IPS DF 6.9 (cell line): ENCODE results near the gene KIF1A.
"Not testable (repeated sequence)": the region's sequence is repeated elsewhere in the genome, so short reads cannot be mapped to it uniquely, and the experiment has no call there.

Experiments
- DNase-seq: peaks from one replicate; pipeline ENCODE4 v3.0.0-alpha.2; 2013; ENCODE audit warnings: low read depth, low spot score
- H3K27ac ChIP-seq: one replicate; pipeline ENCODE4 v1.5.1; 2013; ENCODE audit warnings: low read length, control low read depth
- H3K27me3 ChIP-seq: 2 replicates; pipeline ENCODE4 v1.6.1; 2013; ENCODE audit warnings: mild to moderate bottlenecking, low read length; ENCODE audit not compliant: control insufficient read depth, insufficient read depth
- H3K36me3 ChIP-seq: 2 replicates; pipeline ENCODE4 v1.6.1; 2013; ENCODE audit warnings: low read length; ENCODE audit not compliant: control insufficient read depth, insufficient read depth
- H3K4me1 ChIP-seq: 2 replicates; pipeline ENCODE4 v1.6.1; 2013; ENCODE audit warnings: low read length; ENCODE audit not compliant: control insufficient read depth, insufficient read depth
- H3K4me3 ChIP-seq: 2 replicates; pipeline ENCODE4 v1.5.1; 2013; ENCODE audit warnings: mild to moderate bottlenecking, low read length
- H3K9me3 ChIP-seq: 2 replicates; pipeline ENCODE4 v1.6.1; 2013; ENCODE audit warnings: low read length, inconsistent platforms; ENCODE audit not compliant: control insufficient read depth, insufficient read depth
- WGBS: extraction: QIAGEN DNeasy Blood & Tissue Kit; methylation state at CpG from one replicate; pipeline ENCODE4 v1.1.7; 2013; ENCODE audit warnings: mixed read lengths, missing lambda C conversion rate; ENCODE audit not compliant: insufficient read length, insufficient coverage; 5-methylcytosine and 5-hydroxymethylcytosine counted together

Gene KIF1A

DNA sequence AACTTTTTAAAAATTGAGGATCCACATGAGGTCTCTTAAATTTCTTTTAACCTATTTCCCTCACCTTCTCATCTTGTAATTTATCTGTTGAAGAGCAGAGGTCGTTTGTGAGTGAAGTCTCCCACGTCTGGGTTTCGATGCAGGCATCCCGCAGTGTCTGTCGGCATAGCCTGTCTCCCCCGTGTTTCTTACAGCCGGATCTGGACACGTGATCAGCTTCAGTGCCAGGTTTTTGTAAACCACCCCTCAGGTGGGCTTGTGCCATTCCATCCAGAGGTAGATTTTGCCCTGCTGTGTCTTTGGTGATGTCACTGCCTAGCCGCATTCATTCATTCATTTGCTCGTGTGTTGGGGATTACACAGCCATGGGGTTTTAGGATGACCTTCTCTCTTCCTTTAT, 112.2 kb downstream of the KIF1A start:
- no peaks in the 10 kb centered on the region for H3K9me3 ChIP-seq
- H3K27me3 ChIP-seq: no peaks in the 10 kb centered on the region
- H3K36me3 ChIP-seq: no peaks in the 10 kb centered on the region
- no peak overlapping the region for H3K4me3 ChIP-seq
- DNase-seq: no peak
- no CpG with 5 or more reads among the region's 10 CpGs for WGBS
- no peaks in the 10 kb centered on the region for H3K4me1 ChIP-seq
- no peak overlapping the region for H3K27ac ChIP-seq

- H3K36me3 ChIP-seq: no peaks in the 10 kb centered on the region
- no peak overlapping the region for H3K4me3 ChIP-seq
- H3K4me1 ChIP-seq: no peaks in the 10 kb centered on the region
- no CpG with 5 or more reads among the region's 15 CpGs for WGBS
- no peak overlapping the region for H3K27ac ChIP-seq
- DNase-seq: no peak
- H3K27me3 ChIP-seq: no peaks in the 10 kb centered on the region
- no peaks in the 10 kb centered on the region for H3K9me3 ChIP-seq
Measured at GRCh38 chr2:240707043-240707756, 112.8 kb downstream of the KIF1A start.

DNA sequence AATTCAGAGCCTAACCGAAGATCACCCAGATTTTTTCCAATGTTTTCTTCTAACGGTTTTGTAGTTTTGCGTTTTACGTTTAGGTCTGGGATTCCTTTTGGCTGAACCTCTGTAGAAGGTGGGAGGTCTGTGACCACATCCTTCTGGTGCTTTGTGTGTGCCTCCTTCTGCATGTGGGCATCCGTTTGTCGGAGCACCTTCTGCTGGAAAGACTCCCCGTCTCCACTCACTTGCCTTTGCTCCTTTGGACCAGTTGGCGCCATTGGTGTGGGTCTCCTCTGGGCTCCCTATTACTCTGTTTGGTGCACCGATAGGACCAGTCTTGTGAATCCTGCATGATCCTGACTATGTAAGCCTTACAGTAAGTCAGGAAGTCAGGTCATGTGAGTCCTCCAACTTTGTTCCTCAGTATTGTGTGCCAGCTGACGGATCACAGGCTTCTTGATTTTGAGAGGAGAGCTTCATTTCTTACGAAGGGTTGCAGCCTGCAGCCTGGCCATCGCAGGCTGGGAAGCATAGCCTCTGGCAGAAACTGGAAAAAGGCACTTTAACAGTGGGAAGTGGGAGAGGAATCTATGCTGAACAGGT, 114.7 kb downstream of the KIF1A start:
- Histone ChIP-seq H3K4me3 (no peak overlapping the region), H3K27me3 (no peaks in the 10 kb centered on the region), H3K36me3 (no peaks in the 10 kb centered on the region), H3K9me3 (no peaks in the 10 kb centered on the region), H3K4me1 (no peaks in the 10 kb centered on the region), H3K27ac (no peak overlapping the region)
- WGBS: no CpG with 5 or more reads among the region's 12 CpGs
- DNase-seq: no peak

DNA sequence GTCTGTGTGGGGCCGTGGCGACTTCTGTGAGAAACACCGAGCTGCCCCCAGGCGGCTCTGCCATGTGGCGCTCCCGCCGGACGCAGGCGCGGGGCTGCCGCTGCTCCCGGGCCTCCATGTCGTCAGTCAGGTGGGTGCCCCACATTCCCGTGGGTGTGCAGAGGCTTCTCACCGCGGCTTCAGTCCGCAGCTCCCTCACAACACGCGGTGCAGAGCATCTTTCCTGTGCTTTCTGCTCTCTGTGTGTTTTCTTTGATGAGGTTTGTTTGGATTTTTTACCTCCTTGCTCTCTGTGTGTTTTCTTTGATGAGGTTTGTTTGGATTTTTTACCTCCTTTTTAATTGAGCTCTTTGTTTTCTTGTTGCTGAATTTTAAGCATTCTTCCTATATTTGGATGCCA, 115.4 kb downstream of the KIF1A start:
- Histone ChIP-seq H3K27me3 (no peaks in the 10 kb centered on the region), H3K9me3 (no peaks in the 10 kb centered on the region), H3K4me3 (no peak overlapping the region), H3K4me1 (no peaks in the 10 kb centered on the region), H3K27ac (no peak overlapping the region), H3K36me3 (no peaks in the 10 kb centered on the region)
- no peak for DNase-seq
- WGBS: no CpG with 5 or more reads among the region's 19 CpGs

DNA sequence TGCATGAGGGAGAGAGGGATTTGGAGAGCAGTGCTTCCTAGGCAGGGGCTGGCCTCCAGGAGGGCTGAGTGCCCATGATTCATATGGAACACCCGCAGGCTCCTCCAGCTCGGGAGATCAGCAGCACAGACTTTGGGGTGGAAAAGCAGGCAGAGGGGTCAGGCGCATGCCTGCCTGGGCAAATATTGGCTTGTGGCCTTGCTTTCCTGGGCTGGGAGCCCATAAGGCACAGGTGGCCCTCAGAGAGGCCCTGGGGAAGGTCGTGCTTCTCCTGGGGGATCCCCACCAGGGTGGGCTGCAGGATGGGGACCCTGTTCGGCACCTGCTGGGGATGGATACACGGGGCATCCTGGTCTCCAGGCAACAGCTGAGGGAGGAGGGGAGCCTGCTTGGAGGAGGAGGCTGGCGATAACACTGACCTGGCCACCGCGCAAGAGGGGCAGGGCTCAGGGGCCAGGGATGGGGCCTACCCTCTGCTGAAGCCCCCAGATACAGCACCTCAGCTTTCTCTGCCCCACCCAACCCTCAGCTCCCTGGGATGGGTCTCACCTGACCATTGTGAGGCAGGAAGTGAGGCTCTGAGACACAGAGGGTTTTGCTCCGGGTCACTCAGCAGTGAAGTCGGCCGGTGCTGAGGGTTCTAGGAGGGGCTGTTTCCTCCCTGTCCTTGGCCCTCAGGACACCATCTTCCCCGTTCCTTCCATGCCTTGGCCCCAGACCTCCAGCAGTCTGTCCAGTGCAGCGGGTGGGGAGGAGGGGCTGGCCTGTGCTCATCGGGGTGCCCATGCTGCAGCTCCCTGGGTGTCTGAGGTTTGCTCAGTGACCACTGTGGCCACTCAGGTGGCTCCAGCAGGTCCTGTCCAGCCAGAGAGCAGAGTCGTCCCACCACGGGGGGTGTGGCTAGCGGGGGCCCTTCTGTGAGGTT, 116.3 kb downstream of the KIF1A start:
- Histone ChIP-seq H3K4me3 (no peak overlapping the region), H3K27ac (no peak overlapping the region), H3K4me1 (no peaks in the 10 kb centered on the region), H3K27me3 (no peaks in the 10 kb centered on the region), H3K9me3 (no peaks in the 10 kb centered on the region), H3K36me3 (no peaks in the 10 kb centered on the region)
- no CpG with 5 or more reads among the region's 18 CpGs for WGBS
- DNase-seq: no peak

GRCh38 chr2:240702640-240703011, 117.4 kb downstream of the KIF1A start:
- Histone ChIP-seq H3K4me1 (no peaks in the 10 kb centered on the region), H3K27me3 (no peaks in the 10 kb centered on the region), H3K9me3 (no peaks in the 10 kb centered on the region), H3K36me3 (no peaks in the 10 kb centered on the region), H3K4me3 (no peak overlapping the region), H3K27ac (no peak overlapping the region)
- no CpG with 5 or more reads among the region's 9 CpGs for WGBS
- no peak for DNase-seq

GRCh38 chr2:240701736-240702639, 118.0 kb downstream of the KIF1A start:
- WGBS: no CpG with 5 or more reads among the region's 30 CpGs
- Histone ChIP-seq H3K27me3 (no peaks in the 10 kb centered on the region), H3K9me3 (no peaks in the 10 kb centered on the region), H3K27ac (no peak overlapping the region), H3K4me1 (no peaks in the 10 kb centered on the region), H3K4me3 (no peak overlapping the region), H3K36me3 (no peaks in the 10 kb centered on the region)
- DNase-seq: no peak

DNA sequence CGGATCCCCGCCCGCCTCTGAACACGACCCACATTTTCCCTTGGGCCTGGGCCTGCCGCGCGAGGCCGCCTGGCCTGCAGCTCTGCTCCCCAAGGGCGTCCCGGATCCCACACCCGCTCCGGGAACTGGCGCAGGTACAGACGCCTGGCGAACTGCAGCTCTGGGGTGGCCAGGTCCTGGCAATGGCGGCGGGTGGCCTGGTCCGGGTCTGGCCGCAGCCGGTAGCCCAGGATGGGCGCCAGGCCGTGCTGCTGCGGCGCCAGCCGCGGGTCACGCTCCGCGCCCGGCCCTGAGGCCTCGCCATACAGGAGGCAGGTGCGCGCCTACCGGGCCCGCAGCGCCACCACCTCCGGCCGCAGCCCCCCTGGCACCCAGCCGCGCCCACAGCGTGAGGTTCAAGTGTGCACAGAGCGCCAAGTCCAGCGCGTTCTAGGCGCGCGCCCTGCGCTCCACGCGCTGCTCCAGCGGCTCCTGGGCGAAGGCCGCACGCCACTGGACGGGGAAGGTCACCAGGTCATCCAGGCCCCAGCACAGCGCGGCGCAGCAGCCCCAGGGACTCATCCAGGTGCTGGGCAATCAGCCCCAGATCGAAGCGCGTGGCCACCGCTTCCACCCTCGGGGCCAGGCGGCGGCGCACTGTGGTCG, 118.8 kb downstream of the KIF1A start:
- no CpG with 5 or more reads among the region's 67 CpGs for WGBS
- Histone ChIP-seq H3K27me3 (no peaks in the 10 kb centered on the region), H3K4me1 (no peaks in the 10 kb centered on the region), H3K27ac (no peak overlapping the region), H3K36me3 (no peaks in the 10 kb centered on the region), H3K4me3 (no peak overlapping the region), H3K9me3 (no peaks in the 10 kb centered on the region)
- no peak for DNase-seq

- no CpG with 5 or more reads among the region's 21 CpGs for WGBS
- H3K27ac ChIP-seq, DNase-seq, H3K36me3 ChIP-seq, H3K4me1 ChIP-seq, H3K4me3 ChIP-seq, H3K27me3 ChIP-seq, H3K9me3 ChIP-seq: not testable (repeated sequence)
Measured at GRCh38 chr2:240700616-240701015, 119.4 kb downstream of the KIF1A start.
